NCI-H774 (cell line): ENCODE data around the gene FAM163B.
"Not testable (repeated sequence)": the region's sequence is repeated elsewhere in the genome, so short reads cannot be mapped to it uniquely, and the experiment has no call there.

Source experiments
- DNase-seq: peaks from one replicate; lab custom pipeline; 2025; lab: John Stamatoyannopoulos, UW

FAM163B gene

DNA sequence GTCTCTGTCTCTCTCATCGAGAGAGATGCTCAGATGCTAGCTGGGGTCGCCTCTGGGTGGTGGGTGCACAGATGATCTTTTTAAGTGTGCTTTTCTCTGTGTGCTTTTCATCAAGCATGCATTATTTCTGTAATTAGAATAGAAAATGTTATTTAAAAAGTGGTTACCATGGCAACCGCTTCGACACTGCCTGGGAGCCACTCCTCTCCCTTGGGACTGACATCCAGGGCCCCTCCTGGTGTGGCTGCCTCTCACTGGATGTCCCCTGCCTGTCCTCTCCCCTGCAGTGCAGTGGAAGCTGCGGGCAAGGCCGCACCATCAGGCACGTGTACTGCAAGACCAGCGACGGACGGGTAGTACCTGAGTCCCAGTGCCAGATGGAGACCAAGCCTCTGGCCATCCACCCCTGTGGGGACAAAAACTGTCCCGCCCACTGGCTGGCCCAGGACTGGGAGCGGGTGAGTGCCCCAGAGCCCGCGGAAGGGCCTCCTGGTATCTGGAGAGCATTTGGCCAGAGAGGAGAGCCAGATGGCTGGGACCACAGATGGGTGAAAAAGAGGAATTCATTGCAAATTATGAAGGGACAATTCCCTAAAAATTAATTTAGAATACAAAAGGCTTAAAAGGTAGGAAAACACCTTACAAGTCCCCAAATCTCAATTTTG, 39.9 kb downstream of the FAM163B start:
- DNase-seq, result no peak

DNA sequence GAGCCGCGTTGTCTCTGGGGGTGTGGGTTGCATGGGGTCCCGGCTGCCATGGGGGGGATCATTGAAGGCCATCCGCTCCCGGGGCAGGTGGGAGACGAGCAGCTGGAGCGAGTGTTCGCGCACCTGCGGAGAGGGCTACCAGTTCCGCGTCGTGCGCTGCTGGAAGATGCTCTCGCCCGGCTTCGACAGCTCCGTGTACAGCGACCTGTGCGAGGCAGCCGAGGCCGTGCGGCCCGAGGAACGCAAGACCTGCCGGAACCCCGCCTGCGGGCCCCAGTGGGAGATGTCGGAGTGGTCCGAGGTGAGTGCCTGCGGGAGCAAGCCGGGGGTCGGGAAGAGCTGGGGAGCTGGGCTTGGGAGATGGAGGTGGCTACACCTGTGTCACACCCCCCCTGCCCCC, 41.0 kb downstream of the FAM163B start:
- DNase-seq, result no peak

DNA sequence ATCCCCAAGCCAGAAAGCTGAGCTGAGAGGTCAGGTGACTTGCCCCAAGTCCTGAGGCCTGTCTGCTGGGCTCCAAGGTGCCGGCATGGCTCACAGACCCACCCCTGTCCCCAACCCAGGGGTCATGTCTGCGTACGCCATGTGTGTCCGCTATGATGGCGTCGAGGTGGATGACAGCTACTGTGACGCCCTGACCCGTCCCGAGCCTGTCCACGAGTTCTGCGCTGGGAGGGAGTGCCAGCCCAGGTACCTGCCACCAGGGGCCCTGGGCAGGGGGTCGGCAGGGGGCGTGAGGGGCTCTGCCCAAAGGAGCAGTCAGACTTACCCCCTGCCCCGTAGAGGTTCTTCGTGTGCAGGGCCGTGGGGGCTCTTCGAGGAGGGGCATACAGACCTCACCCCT, 42.4 kb downstream of the FAM163B start:
- no peak for DNase-seq

DNA sequence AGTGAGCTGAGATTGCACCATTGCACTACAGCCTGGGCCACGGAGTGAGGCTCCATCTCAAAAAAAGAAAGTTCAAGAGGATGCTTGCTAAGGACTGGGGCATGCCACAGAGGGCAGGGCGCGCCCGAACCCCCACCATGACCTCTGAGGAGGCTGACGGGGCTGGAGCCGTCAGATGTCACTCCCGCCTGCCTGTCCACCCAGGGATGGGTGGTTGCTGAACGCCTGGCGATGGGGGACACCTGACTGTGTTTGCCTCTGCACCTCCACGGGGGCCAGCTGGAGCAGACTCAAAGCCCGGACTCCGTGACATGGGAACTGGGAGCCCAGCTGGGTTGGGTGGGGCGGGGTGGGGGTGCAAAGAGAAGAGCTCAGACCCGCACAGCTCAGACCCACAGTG, 42.8 kb downstream of the FAM163B start:
- DNase-seq, result no peak

DNA sequence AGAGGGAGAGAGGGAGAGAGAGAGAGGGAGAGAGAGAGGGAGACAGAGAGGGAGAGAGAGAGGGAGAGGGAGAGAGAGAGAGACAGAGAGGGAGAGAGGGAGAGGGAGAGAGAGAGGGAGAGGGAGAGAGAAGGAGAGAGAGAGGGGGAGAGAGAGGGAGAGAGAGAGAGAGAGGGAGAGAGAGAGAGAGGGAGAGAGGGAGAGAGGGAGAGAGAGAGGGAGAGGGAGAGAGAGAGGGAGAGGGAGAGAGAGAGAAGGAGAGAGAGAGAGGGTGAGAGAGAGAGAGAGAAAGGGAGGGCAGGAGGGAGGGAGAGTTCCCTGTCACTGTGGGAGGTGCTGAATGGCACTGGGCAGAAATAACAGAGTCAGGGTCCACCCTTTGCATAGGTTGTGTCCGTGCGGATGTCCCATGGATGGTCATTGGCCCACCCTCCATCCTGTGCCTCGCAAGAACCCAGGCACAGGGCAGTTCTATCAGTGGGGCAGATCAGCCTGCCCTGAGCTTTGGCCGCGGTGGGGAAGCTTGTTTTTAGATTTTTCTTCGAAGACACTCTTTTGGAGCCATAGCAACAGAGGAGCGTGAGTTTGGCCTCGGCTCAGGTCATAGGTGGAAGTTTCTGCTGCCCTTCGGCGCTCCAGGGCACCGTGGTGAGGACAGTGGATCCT, 44.6 kb downstream of the FAM163B start:
- no peak for DNase-seq

DNA sequence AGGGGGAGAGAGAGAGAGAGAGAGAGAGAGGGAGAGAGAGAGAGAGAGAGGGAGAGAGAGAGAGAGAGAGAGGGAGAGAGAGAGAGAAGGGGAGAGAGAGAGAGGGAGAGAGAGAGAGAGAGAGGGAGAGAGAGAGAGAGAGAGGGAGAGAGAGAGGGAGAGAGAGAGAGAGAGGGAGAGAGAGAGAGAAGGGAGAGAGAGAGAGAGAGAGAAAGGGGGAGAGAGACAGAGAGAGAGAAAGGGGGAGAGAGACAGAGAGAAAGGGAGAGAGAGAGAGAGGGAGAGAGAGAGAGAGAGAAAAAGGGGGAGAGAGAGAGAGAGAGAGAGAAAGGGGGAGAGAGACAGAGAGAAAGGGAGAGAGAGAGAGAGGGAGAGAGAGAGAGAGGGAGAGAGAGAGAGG, 45.4 kb downstream of the FAM163B start:
- not testable (repeated sequence) for DNase-seq

DNA sequence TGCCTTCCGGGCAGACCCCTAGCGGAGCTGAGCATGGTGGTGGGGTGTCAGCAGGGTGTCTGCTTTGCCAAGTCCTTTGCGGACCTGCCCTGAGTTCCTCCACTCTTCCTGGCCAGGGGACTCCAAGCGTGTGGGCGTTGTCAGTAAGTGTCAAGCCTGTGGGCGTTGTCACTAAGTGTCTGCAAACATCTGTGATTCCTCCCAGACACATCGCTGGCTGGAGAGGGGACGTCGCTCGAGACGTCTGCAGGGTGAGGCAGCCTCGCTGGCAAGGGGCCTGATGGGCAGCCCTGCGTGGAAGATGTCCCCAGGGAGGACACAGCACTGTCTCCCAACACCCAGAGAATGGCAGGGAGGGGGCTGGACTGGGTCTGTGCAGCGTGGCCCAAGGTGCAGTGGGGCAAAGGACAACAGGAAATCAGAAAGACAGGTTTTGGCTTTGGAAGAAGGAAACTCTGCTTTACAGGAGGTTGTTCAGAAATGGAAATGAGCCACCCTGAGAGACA, 45.8 kb downstream of the FAM163B start:
- DNase-seq, result no peak

DNA sequence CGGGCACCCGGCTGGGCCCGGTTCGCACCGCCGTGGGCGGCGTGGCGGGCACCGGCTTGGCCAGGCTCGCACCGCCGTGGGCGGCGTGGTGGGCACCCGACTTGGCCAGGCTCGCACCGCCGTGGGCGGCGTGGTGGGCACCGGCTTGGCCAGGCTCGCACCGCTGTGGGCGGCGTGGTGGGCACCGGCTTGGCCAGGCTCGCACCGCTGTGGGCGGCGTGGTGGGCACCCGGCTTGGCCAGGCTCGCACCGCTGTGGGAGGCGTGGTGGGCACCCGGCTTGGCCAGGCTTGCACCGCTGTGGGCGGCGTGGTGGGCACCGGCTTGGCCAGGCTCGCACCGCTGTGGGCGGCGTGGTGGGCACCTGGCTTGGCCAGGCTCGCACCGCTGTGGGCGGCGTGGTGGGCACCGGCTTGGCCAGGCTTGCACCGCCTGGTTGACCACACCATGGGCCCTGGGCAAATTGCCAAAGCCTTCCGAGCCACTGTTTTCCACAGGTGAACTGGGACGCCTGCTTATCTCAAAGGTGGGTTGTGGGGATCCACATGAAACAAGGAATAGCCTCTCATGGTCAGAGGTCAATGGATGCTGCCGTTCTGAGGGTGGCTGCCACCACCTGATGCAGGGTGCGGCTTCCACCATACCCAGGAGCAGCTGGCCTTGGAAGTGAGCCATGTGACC, 46.4 kb downstream of the FAM163B start:
- DNase-seq, result no peak

DNA sequence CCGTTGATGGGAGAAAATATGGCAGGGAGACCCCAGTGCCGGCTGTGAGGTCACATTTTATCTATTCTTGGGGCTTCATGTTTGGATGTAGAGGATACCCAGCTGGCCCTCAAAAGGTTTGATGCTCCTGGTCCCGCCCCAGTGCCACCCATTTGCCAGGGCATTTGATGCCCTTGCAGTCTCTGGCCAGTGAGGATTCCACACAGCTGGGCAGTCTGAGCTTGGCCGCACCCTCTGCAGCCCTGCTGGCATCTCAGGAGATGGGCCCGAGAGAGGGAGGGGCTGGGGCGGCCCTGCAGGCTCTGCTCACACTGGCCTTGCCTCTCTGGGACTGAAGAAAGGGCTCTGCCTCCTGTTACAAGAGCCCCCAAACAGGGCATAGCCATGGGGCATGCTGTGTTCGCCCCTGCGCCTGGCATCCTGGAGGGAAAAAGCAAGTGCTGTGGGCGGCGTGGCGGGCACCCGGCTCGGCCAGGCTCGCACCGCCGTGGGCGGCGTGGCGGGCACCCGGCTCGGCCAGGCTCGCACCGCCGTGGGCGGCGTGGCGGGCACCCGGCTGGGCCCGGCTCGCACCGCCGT, 47.1 kb downstream of the FAM163B start:
- DNase-seq, result no peak

DNA sequence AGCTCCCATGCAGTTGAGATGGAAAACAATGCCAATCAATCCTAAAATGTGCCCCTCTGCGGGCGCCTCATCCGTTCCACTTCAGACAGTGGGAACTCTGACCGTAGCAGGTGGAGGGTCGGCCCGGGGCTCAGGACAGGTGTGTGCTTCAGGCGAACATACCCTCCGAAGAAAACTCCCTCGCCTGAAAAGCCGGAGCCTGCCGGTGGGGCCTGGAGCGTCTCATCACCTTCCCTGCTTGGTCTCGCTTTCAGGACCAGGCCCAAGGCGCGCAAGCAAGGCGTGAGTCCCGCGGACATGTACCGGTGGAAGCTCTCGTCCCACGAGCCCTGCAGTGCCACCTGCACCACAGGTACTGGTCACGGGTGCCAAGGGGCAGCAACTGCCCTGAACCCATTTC, 48.2 kb downstream of the FAM163B start:
- DNase-seq, result no peak

DNA sequence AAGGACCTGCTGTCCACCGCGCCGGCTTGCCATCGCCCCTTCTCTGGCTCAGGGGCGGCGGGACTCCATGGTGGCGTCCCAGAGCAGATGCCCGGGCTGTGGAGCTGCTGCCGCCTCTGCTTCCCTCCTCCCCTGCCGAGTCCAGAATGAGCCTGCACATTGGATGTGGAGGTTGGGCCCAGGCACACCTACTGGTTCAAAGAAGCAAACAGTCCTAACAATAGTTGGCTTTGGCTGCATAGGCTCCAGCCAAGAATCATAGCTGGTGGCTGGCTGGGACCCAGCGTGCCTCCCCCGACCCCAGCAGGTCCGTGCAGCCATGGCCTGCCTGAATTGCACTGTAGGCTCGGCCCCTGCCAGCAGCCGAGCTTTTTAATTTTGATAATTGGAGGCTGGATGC, 48.9 kb downstream of the FAM163B start:
- DNase-seq, result no peak

DNA sequence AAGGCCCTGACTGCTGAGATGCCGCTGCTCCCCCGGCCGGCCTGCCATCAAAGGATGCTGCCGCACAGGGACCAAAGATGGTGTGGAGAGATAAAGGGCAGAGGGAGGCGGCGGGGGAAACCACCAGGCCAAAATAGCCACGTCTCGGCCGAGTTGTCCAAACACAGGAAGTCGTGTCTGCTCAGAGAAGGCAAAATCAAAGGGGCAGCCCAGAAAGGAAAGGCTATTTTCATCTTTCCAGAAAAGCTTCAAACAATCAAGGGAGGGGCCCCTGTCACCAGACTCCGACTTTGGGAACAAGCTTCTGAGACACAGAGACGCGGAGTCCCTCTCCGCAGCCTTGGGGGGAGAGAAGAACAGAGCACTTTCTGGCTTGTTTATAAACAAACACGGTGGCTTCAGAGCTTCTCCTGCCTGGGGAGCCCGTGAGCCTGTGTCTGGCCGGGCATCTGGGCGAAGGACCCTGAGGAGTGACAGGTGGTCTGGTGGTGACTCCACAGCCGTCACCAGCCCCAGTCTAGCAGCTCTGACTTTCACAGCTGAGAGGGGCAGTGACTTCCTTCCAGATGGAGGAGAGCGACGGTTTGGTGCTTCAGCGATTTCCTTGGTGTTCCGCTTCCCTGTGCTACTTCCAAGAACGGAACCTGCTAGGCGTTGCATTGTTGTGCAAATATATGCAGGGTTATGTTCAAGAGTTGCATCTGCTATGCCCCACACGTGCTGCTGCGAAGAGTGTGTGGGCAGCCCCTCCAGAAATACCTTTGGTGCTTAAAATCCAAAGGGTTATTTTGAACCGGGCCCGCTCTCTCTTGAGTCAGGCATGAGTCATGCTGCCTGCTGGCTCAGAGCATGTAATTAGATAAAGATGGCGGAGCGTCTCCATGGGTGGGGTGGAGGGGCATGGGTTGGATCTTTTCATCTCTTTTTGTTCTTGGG, 50.7 kb downstream of the FAM163B start:
- no peak for DNase-seq

DNA sequence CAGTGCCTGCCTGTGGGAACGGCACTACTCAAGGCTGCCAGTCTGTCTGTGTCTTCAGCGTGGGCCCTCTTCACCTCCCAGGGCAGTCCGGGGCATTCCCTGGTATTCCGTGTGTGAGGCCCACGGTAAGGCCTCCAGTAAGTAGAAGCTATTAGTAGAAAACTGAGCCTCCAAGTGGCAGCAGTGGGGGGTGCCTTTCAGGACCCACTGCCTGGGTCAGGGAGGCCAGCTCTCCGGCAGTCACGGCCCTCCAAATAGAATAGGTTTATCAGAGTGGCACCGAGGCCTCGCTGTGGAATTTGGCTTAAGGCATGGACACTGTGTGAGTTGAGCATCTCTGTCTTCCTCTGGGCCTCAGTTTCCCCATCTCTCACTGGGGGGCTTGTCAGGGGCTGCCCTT, 51.6 kb downstream of the FAM163B start:
- no peak for DNase-seq

DNA sequence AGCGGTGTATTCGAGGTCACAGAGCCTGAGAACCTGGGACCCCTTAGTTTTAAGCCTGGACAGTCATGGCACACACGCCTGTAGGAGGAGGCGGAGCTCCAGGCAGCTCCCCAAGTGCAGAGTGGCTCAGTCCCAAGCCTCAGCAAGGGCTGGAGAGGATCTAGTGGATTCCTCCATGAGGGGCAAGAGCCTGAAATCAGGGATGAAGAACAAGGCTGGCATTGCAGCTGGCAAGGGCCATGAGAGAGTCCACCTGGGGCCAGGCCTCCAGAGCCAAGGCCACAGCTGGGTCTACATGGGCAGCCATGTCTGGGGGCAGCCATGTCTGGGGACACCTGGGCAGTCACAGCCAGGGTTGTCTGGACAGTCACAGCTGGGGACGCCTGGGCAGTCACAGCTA, 52.8 kb downstream of the FAM163B start:
- no peak for DNase-seq

DNA sequence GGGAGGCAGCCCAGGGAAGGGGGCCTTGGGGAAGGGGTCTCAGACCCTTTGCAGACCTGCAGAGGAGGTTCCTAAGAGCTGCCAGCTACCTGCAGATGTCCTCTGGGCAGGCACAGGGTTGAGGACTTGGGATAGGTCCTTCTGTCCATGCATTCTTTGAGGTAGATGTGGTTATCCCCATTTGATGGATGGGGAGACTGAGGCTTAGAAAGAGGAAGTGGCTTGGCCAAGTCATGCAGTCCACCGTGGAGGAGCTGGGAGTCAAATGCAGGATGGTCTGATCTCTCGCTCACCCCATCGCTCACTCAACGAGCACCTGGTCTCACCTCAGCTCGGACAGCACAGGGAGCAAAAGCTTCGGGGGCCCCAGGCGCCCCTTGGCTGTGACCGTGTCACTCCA, 54.5 kb downstream of the FAM163B start:
- no peak for DNase-seq

DNA sequence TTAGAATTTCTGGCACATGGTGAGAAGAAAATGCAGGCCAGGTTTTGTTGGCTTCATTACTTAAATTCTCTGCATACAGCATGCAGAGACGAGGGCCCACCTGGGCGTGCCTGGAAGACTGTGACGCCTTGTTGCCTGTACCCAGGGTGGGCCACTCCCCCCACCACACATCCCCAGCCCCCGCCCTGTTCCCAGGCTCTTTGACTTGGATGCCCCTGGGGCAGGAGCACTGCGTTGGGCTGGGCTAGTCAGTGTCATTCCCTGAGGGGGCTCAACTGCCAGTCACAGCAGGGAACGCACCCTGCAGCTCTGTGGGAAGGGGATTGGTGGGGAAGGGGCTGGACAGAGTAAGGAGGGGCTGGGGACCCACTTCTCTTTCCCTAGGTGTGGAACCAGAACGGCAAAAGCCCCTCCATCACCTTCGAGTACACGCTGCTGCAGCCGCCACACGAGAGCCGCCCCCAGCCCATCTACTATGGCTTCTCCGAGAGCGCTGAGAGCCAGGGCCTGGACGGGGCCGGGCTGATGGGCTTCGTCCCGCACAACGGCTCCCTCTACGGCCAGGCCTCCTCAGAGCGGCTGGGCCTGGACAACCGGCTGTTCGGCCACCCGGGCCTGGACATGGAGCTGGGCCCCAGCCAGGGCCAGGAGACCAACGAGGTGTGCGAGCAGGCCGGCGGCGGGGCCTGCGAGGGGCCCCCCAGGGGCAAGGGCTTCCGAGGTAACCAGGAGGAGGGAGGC, 55.0 kb downstream of the FAM163B start:
- DNase-seq, result no peak

DNA sequence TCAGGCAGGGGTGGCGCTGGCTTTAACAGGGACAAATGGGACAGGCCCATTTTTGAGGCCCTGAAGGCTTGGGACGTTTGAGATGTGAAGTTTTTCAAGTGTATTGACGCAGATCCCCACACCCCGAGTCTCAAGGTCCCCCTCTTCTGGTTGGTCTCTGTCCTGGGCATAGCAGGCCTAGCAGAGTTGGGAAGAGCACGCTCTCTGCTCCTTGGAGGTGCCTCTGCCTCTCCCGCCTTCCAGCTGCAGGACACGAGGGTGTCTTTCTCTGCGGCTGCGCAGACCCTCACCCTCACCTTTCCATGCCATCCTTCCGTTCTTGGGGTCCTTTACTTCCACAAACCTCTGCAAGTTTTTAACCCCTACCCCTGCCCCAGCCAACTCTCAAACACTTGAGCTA, 56.1 kb downstream of the FAM163B start:
- no peak for DNase-seq

DNA sequence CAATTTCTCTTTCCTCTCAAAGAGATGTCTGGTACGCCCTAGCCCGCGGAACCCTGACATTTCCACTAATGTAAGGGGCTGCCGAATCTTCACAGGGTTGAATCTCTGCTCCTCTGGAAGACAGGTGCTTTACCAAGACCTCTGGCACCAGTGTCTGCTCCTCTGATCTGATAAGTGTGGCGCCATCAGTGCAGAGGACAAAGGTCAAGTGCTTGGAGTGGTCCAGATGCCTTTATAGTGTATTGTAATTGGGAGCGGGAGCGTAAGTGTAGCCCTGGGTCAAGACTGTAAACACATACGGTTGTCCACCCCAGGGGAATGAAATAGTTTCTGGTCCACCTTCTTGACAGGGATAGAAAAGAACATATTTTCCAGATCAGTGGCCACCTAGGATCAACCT, 57.0 kb downstream of the FAM163B start:
- DNase-seq, result no peak

DNA sequence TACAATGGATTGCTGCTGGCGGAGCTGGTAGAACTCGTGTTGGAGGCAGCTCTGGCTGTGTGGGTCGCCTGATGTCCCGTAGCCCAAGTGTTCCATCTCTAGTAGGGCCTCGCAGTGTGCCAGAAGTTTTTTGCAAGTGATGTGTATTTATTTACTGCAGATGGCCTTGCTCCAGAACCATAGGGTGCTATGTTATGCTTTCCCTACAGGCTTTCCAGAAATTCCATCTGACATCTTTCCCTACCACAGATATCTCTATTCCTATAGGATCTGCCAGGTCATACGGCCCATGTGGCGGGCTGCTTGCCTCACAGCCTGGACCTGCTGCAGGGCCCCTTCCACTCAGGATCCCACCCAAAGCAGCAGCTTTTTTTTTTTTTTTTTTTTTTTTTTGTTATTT, 57.7 kb downstream of the FAM163B start:
- no peak for DNase-seq

DNA sequence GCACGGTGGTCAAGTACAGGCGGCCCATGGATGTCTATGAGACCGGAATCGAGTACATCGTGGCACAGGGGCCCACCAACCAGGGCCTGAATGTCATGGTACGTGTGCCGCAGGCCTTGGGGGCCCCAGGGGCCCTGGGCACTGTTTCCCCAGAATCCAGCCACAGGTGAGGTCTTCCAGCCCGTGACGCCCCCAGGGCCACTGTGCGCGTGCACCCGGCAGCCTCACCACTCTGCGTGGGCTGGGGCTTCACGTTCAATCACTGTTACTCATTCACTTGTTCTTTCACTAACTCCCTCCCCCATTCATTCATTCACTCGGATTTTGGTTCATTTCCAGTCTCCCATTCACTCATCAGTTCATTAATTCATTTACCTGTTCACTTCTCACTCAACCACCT, 62.1 kb downstream of the FAM163B start:
- DNase-seq, result no peak

DNA sequence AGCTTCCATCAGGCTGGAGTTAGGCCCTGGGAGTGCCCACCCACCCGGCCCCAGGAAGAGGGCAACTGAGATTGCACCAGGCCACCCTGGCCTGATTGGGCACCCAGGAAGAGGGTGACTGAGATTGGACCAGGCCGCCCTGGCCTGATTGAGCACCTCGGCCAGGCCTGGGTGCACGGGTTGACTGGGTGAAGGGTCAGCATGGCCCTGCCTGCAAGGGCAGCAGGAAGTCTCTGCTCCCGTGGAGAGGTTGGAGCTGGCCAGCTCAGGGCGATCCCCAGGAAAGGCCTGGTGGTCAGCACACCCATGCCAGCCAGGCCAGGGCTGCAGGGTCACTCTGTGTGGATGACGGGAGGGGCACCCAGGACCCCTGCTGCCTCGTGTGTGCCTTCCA, 62.9 kb downstream of the FAM163B start:
- no peak for DNase-seq
